Glutamatergic neuron (in vitro differentiated cells): ENCODE results near the gene PRICKLE2. TPM values are rescaled to one million over a fixed set of nuclear protein-coding genes. Genes with fewer than 3 reads are reported as not detected.

Experiments
- DNase-seq: peaks from one replicate; pipeline ENCODE4 v3.0.0; 2022
- H3K27ac Mint-ChIP-seq: one replicate; pipeline ENCODE4 v1.8.0; 2020; ENCODE audit warnings: mild to moderate bottlenecking, mixed read lengths, inconsistent platforms; ENCODE audit not compliant: unreplicated experiment
- H3K27me3 Mint-ChIP-seq: one replicate; pipeline ENCODE4 v1.8.0; 2020; ENCODE audit warnings: mild to moderate bottlenecking, moderate library complexity, mixed read lengths, inconsistent platforms; ENCODE audit not compliant: unreplicated experiment
- H3K36me3 Mint-ChIP-seq: one replicate; pipeline ENCODE4 v1.8.0; 2020; ENCODE audit warnings: mild to moderate bottlenecking, mixed read lengths, inconsistent platforms; ENCODE audit not compliant: unreplicated experiment
- H3K4me1 Mint-ChIP-seq: one replicate; pipeline ENCODE4 v1.8.0; 2020; ENCODE audit warnings: mild to moderate bottlenecking, low read depth, mixed read lengths, inconsistent platforms; ENCODE audit not compliant: unreplicated experiment
- H3K4me3 Mint-ChIP-seq: one replicate; pipeline ENCODE4 v1.8.0; 2020; ENCODE audit warnings: mild to moderate bottlenecking, mixed read lengths, inconsistent platforms; ENCODE audit not compliant: unreplicated experiment
- H3K9me3 Mint-ChIP-seq: one replicate; pipeline ENCODE4 v1.8.0; 2020; ENCODE audit warnings: mild to moderate bottlenecking, moderate library complexity, mixed read lengths, inconsistent platforms; ENCODE audit not compliant: unreplicated experiment
- CTCF ChIP-seq: fragments of 200-600 bp; sonication (generic); IDR thresholded peaks from one replicate; pipeline ENCODE4 v1.5.0; 2021; ENCODE audit not compliant: partially characterized antibody, unreplicated experiment
- total RNA-seq: library from RNA; stranded (reverse); fragmentation: NEBNext Ultra II Directional; extraction: Animal tissue kit (Norgen Biotek cat#: 25700); gene quantifications from one replicate; pipeline ENCODE4 v1.2.1, GENCODE V29; 2021; ENCODE audit not compliant: unreplicated experiment

Gene PRICKLE2
- total RNA-seq, 1 donor from 2014 or later = 18.9 TPM

GRCh38 chr3:64121750-64122311, 103.4 kb downstream of the PRICKLE2 start:
- Mint-ChIP-seq H3K4me1 (no peaks in the 10 kb centered on the region), H3K27ac (no peak overlapping the region), H3K9me3 (no peaks in the 10 kb centered on the region), H3K4me3 (no peak overlapping the region), H3K27me3 (peaks cover 2% of the 10 kb centered on the region), H3K36me3 (peaks cover 11% of the 10 kb centered on the region)
- TF ChIP-seq CTCF = no peak
- DNase-seq = no peak

- Mint-ChIP-seq H3K27me3 (peaks cover 2% of the 10 kb centered on the region), H3K4me3 (no peak overlapping the region), H3K36me3 (peaks cover 11% of the 10 kb centered on the region), H3K4me1 (no peaks in the 10 kb centered on the region), H3K27ac (no peak overlapping the region), H3K9me3 (no peaks in the 10 kb centered on the region)
- TF ChIP-seq CTCF = no peak
- DNase-seq = no peak
Observed at GRCh38 chr3:64120876-64121275, 104.4 kb downstream of the PRICKLE2 start.

- Mint-ChIP-seq H3K36me3 (peaks cover 12% of the 10 kb centered on the region), H3K27ac (no peak overlapping the region), H3K4me1 (no peaks in the 10 kb centered on the region), H3K9me3 (peaks cover 8% of the 10 kb centered on the region), H3K4me3 (no peak overlapping the region), H3K27me3 (no peaks in the 10 kb centered on the region)
- TF ChIP-seq CTCF = no peak
- no peak for DNase-seq
Observed at GRCh38 chr3:64117483-64117882, 107.8 kb downstream of the PRICKLE2 start.

- Mint-ChIP-seq H3K4me3 (no peak overlapping the region), H3K27ac (no peak overlapping the region), H3K9me3 (peaks cover 10% of the 10 kb centered on the region), H3K4me1 (no peaks in the 10 kb centered on the region), H3K27me3 (peaks cover 4% of the 10 kb centered on the region), H3K36me3 (peaks cover 16% of the 10 kb centered on the region)
- TF ChIP-seq CTCF = no peak
- DNase-seq = no peak
Observed at GRCh38 chr3:64114651-64115050, 110.6 kb downstream of the PRICKLE2 start.

- peaks cover 14% of the 10 kb centered on the region for H3K9me3 Mint-ChIP-seq
- peaks cover 22% of the 10 kb centered on the region for H3K4me1 Mint-ChIP-seq
- no peak overlapping the region for H3K4me3 Mint-ChIP-seq
- peaks cover 11% of the 10 kb centered on the region for H3K36me3 Mint-ChIP-seq
- DNase-seq = no peak
- no peak overlapping the region for H3K27ac Mint-ChIP-seq
- no peak for TF ChIP-seq CTCF
- H3K27me3 Mint-ChIP-seq = peaks cover 4% of the 10 kb centered on the region
Observed at GRCh38 chr3:64111872-64112271, 113.4 kb downstream of the PRICKLE2 start.
